Measurements from ENCODE around the gene TMCO2.

- no peak for TF ChIP-seq CTCF (IDR thresholded peaks at IDR 0.05; ENCODE audit: low read depth, low read length)
- TF ChIP-seq POLR2A (IDR thresholded peaks at IDR 0.05; ENCODE audit: extremely low read depth, insufficient read length) = no peak
- TF ChIP-seq MYC (IDR thresholded peaks at IDR 0.05; ENCODE audit: low read depth, low read length) = no peak
These were observed 29.4 kb upstream of the TMCO2 start for GRCh38 chr1:40218333-40218732.
